Activated CD8-positive, alpha-beta memory T cell treated with anti-CD3 and anti-CD28 coated beads for 4 hours (primary cell): ENCODE measurements around the gene ZBTB7C.

Experiments used
- DNase-seq, 2 donors: peaks; one replicate each; pipeline ENCODE4 v3.0.0-alpha.2; 2020; ENCODE audit warnings: low read depth in 2 of 2

ZBTB7C gene

GRCh38 chr18:48061781-48062570 is 347.2 kb downstream of the ZBTB7C start:
- no peak for DNase-seq

GRCh38 chr18:48060970-48061369 is 348.2 kb downstream of the ZBTB7C start:
- no peak for DNase-seq

DNA sequence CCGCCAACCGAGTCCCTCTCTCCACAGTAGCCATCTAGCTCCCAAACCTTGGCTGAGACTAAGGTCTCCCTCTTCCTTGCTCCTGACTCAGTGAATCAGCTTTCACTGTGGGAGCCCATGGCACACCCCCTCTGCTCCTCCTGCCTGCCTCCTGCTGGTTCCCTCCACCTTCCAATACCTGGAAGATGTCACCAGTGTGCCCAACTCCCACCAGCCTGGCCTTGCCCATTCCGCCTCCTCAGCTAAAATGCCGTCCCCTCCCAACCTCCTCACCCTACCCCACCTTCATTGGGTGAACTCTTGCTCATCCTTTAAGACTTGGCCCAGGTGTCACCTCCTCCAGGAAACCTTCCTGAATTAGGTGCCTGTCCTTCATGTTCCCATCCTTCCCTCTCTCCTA is 348.8 kb downstream of the ZBTB7C start:
- DNase-seq = no peak

DNA sequence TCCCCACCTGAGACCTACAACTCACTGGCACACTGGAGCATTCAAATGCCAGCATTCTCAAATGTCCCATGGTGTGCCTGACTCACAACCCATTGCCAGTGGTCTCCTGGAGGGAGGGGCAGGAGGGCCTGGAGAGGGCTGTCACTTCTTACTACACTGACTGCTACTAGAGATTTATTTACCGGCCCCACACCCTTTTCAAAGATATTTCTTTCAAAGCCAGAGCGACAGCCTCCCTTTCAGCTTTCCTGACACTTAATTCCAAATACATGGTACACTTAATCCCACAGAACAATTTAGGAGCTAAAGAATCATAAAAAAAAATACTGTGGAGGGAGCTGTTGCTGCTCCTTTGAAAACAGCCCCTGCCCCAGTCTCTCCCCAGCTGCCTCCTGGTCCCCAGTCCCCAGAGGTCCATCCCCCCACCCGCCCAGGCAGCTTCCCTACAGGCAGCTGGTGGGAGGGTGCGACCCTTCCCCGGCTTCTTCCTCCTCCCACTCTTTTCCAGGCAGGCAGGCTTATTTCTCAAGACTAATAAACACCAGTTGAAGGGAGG is 349.6 kb downstream of the ZBTB7C start:
- DNase-seq = no peak

DNA sequence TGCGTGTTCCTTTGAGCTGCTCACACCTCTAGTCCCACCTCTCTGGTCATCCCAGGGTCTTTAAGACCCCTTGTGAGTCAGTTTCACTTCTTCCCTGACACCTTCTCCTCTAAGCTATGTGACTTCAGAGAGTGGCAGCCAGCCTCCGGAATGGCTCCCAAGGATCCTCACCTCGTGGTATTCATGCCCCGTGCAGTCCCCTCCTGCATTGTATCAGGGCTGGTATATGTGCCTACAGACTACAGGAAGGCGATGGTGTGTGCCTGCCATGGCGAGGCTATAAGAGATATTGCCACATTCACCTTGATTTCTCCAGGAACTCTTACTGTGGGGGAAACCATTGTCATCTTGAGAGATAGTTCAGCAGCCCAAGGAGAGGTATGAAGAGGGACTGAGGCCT is 350.7 kb downstream of the ZBTB7C start:
- no peak for DNase-seq

GRCh38 chr18:48057018-48057417 is 352.2 kb downstream of the ZBTB7C start:
- no peak for DNase-seq

DNA sequence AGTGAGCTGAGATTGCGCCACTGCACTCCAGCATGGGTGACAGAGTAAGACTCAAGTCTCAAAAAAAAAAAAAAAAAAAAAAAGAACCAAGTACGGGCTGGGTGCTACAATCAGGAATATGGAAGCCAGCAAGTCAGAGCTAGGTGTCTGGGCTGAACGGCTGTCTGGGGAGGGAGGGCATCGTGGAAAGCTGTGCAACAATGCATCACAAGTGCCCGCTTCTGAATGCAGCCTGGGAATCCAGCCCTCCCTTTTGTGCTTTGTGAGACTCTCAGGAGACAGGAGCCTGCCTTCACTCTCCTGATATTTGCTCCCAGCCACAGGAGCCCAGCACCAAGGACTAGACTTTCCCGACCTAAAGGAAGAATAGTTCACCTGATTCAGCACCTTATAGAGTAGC is 353.8 kb downstream of the ZBTB7C start:
- DNase-seq = no peak

GRCh38 chr18:48053881-48054816 is 355.0 kb downstream of the ZBTB7C start:
- DNase-seq = no peak

- DNase-seq = no peak
Observed at GRCh38 chr18:48052842-48053241, 356.3 kb downstream of the ZBTB7C start.

- no peak for DNase-seq
Observed at GRCh38 chr18:48051945-48052840, 357.0 kb downstream of the ZBTB7C start.

GRCh38 chr18:48050176-48050575 is 359.0 kb downstream of the ZBTB7C start:
- DNase-seq = no peak

GRCh38 chr18:48049757-48050156 is 359.4 kb downstream of the ZBTB7C start:
- DNase-seq = no peak

DNA sequence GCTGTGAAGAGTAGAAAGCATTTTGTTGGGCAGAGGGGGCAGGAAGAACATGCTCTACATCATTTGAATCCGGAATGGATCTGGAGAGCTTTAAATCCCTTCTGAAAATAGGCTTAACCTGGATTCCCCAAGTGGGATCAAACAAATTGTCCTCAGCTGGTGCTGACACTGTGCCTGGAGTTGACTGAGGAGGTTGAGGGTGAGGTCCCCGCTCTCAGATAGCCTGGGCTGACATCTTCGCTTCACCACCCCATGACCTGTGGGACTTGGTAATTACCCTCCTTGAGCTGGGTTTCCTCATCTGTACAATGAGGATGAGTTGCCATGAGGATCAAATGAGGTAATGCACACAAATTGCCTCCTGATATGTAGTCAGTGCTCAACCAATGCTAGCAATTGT is 360.9 kb downstream of the ZBTB7C start:
- DNase-seq = no peak

GRCh38 chr18:48046843-48047242 is 362.3 kb downstream of the ZBTB7C start:
- DNase-seq = no peak

GRCh38 chr18:48045744-48046143 is 363.4 kb downstream of the ZBTB7C start:
- DNase-seq = no peak

- no peak for DNase-seq
Observed at GRCh38 chr18:48044944-48045343, 364.2 kb downstream of the ZBTB7C start.

DNA sequence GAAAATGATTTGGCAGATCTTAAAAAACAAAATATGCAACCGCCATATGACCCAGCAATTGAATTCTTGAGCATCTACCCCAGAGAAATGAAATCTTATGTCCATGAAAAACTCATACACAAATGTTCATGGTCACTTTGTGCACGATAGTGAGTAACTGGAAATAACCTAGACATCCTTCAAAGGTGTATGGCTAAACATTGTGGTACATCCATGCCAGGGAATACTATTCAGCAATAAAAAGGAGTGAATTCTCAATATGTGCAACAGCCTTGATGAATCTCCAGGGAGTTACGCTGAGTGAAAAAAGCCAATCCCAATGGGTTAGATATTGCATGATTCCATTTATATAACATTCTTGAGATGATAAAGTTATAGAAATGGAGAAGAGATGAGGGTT is 366.0 kb downstream of the ZBTB7C start:
- DNase-seq = no peak

- no peak for DNase-seq
Observed at GRCh38 chr18:48042431-48042830, 366.8 kb downstream of the ZBTB7C start.

- no peak for DNase-seq
Observed at GRCh38 chr18:48040457-48041110, 368.6 kb downstream of the ZBTB7C start.

DNA sequence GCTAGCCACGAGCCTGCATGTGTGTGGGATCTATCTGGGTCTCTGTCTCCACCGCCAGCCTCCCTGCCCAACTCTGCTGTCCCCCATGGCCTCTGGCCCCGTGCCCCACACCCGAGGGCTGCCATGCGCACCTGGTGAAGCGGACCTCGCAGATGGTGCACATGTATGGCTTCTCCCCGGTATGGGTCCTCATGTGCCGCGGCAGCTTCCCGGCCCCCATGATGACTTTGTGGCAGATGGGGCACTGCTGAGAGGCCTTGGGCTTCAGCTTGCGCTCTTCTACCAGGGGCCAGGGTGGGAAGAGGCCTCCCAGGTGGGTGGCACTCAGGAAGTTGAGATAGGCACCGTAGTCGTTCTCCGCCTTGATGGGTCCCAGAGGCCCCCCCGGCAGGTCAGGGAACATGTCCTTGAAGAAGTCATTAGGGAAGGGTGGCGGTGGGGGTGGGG is 369.4 kb downstream of the ZBTB7C start:
- DNase-seq = no peak

- no peak for DNase-seq
Observed at GRCh38 chr18:48038636-48039035, 370.5 kb downstream of the ZBTB7C start.
